MM.1S (cell line): ENCODE results near the gene OLFM3.

Source experiments
- DNase-seq: peaks from one replicate; pipeline ENCODE4 v3.0.0-alpha.2; 2015
- H2AFZ ChIP-seq: fragments of 300-600 bp; sonication (generic); 2 replicates; pipeline ENCODE4 v1.6.0; 2016; ENCODE audit warnings: antibody characterized with exemption, low read length
- H3F3A ChIP-seq: fragments of 300-600 bp; sonication (generic); 2 replicates; pipeline ENCODE4 v1.6.1; 2016; ENCODE audit warnings: mild to moderate bottlenecking, antibody characterized with exemption, low read length, moderate library complexity, mixed read lengths; ENCODE audit not compliant: insufficient read depth
- H3K27ac ChIP-seq: fragments of 300-600 bp; sonication (generic); 2 replicates; pipeline ENCODE4 v1.5.1; 2016; ENCODE audit warnings: mild to moderate bottlenecking, low read length
- H3K27me3 ChIP-seq: fragments of 300-600 bp; sonication (generic); replicated peaks from 2 replicates; pipeline ENCODE4 v1.6.0; 2016; ENCODE audit warnings: low read length; ENCODE audit not compliant: insufficient read depth
- H3K36me3 ChIP-seq: fragments of 300-600 bp; sonication (generic); replicated peaks from 2 replicates; pipeline ENCODE4 v1.6.1; 2016; ENCODE audit warnings: mild to moderate bottlenecking, low read length, mixed read lengths; ENCODE audit not compliant: insufficient read depth
- H3K4me1 ChIP-seq: fragments of 300-600 bp; sonication (generic); 2 replicates; pipeline ENCODE4 v1.6.1; 2016; ENCODE audit warnings: low read length, mixed read lengths
- H3K4me2 ChIP-seq: fragments of 300-600 bp; sonication (generic); 2 replicates; pipeline ENCODE4 v1.6.0; 2016; ENCODE audit warnings: low read depth, low read length
- H3K4me3 ChIP-seq: fragments of 300-600 bp; sonication (generic); 2 replicates; pipeline ENCODE4 v1.5.1; 2016; ENCODE audit warnings: low read length, mixed read lengths
- H3K79me2 ChIP-seq: fragments of 300-600 bp; sonication (generic); 2 replicates; pipeline ENCODE4 v1.6.1; 2016; ENCODE audit warnings: mixed run types, low read length, mixed read lengths
- H3K9ac ChIP-seq: fragments of 300-600 bp; sonication (generic); 2 replicates; pipeline ENCODE4 v1.6.1; 2016; ENCODE audit warnings: low read length, mixed read lengths
- H3K9me2 ChIP-seq: fragments of 300-600 bp; sonication (generic); replicated peaks from 2 replicates; pipeline ENCODE4 v1.6.1; 2016; ENCODE audit warnings: mild to moderate bottlenecking, low read length, mixed read lengths; ENCODE audit not compliant: insufficient read depth
- H3K9me3 ChIP-seq: fragments of 300-600 bp; sonication (generic); replicated peaks from 2 replicates; pipeline ENCODE4 v1.6.1; 2016; ENCODE audit warnings: mild to moderate bottlenecking, low read length, mixed read lengths; ENCODE audit not compliant: insufficient read depth
- H4K20me1 ChIP-seq: fragments of 300-600 bp; sonication (generic); 2 replicates; pipeline ENCODE4 v1.6.1; 2016; ENCODE audit warnings: mild to moderate bottlenecking, low read length, moderate library complexity, mixed read lengths; ENCODE audit not compliant: insufficient read depth
- CTCF ChIP-seq: fragments of 300-600 bp; sonication (generic); IDR thresholded peaks from 2 replicates; pipeline ENCODE4 v1.5.1; 2016; ENCODE audit warnings: antibody characterized with exemption, low read length, mixed read lengths
- EZH2 ChIP-seq: fragments of 300-600 bp; sonication (generic); optimal IDR thresholded peaks from 2 replicates; pipeline ENCODE3; 2017; ENCODE audit warnings: low read depth, mild to moderate bottlenecking, antibody characterized with exemption, low read length, mixed read lengths
- EZH2phosphoT487 ChIP-seq: fragments of 300-600 bp; sonication (generic); IDR thresholded peaks from 2 replicates; pipeline ENCODE4 v1.6.1; 2018; ENCODE audit warnings: antibody characterized with exemption, low read length

OLFM3 gene

GRCh38 chr1:101959456-101959855 lies 37.3 kb downstream of the OLFM3 start:
- Histone ChIP-seq H3K9ac (no peak overlapping the region), H3K9me3 (no peaks in the 10 kb centered on the region), H2AFZ (no peak overlapping the region), H4K20me1 (no peaks in the 10 kb centered on the region), H3F3A (no peaks in the 10 kb centered on the region), H3K27ac (no peak overlapping the region), H3K79me2 (no peaks in the 10 kb centered on the region), H3K4me1 (no peaks in the 10 kb centered on the region), H3K36me3 (no peaks in the 10 kb centered on the region), H3K27me3 (no peaks in the 10 kb centered on the region), H3K4me2 (no peak overlapping the region), H3K9me2 (no peaks in the 10 kb centered on the region), H3K4me3 (no peak overlapping the region)
- TF ChIP-seq EZH2 (no peak), CTCF (no peak), EZH2phosphoT487 (no peak)
- no peak for DNase-seq

GRCh38 chr1:101957771-101958170 lies 39.0 kb downstream of the OLFM3 start:
- no peak overlapping the region for H3K9ac ChIP-seq
- H3K4me2 ChIP-seq: no peak overlapping the region
- H2AFZ ChIP-seq: no peak overlapping the region
- no peaks in the 10 kb centered on the region for H3K36me3 ChIP-seq
- no peaks in the 10 kb centered on the region for H4K20me1 ChIP-seq
- no peaks in the 10 kb centered on the region for H3K79me2 ChIP-seq
- no peaks in the 10 kb centered on the region for H3K9me2 ChIP-seq
- no peaks in the 10 kb centered on the region for H3K27me3 ChIP-seq
- H3K27ac ChIP-seq: no peak overlapping the region
- no peak for DNase-seq
- no peaks in the 10 kb centered on the region for H3F3A ChIP-seq
- no peak overlapping the region for H3K4me3 ChIP-seq
- no peaks in the 10 kb centered on the region for H3K9me3 ChIP-seq
- TF ChIP-seq EZH2phosphoT487: no peak
- TF ChIP-seq EZH2: no peak
- TF ChIP-seq CTCF: no peak
- H3K4me1 ChIP-seq: no peaks in the 10 kb centered on the region

GRCh38 chr1:101953623-101954022 lies 43.1 kb downstream of the OLFM3 start:
- Histone ChIP-seq H4K20me1 (no peaks in the 10 kb centered on the region), H2AFZ (no peak overlapping the region), H3K9me2 (no peaks in the 10 kb centered on the region), H3K79me2 (no peaks in the 10 kb centered on the region), H3F3A (no peaks in the 10 kb centered on the region), H3K36me3 (no peaks in the 10 kb centered on the region), H3K4me3 (no peak overlapping the region), H3K27ac (no peak overlapping the region), H3K9ac (no peak overlapping the region), H3K9me3 (no peaks in the 10 kb centered on the region), H3K4me1 (no peaks in the 10 kb centered on the region), H3K4me2 (no peak overlapping the region), H3K27me3 (no peaks in the 10 kb centered on the region)
- TF ChIP-seq EZH2 (no peak), EZH2phosphoT487 (no peak), CTCF (no peak)
- DNase-seq: no peak
